Body of pancreas (tissue), 4 donors: ENCODE measurements around the gene CD248.

Source experiments
- POLR2A ChIP-seq, 3 donors: fragments of 450-650 bp; IDR thresholded peaks; one replicate each; pipeline ENCODE4 v1.6.1; 2016; ENCODE audit warnings: antibody characterized with exemption in 3 of 3, mild to moderate bottlenecking in 2 of 3
- TF ChIP-seq, protein P1 (sequence below), 7 experiments: fragments of 450-650 bp in 4 of 7; fragments of 200-600 bp in 3 of 7; sonication (generic) in 3 of 7; IDR thresholded peaks; one replicate each; pipeline ENCODE4 v1.5.1; 2016 to 2019; ENCODE audit warnings: antibody characterized with exemption in 7 of 7

DNA sequence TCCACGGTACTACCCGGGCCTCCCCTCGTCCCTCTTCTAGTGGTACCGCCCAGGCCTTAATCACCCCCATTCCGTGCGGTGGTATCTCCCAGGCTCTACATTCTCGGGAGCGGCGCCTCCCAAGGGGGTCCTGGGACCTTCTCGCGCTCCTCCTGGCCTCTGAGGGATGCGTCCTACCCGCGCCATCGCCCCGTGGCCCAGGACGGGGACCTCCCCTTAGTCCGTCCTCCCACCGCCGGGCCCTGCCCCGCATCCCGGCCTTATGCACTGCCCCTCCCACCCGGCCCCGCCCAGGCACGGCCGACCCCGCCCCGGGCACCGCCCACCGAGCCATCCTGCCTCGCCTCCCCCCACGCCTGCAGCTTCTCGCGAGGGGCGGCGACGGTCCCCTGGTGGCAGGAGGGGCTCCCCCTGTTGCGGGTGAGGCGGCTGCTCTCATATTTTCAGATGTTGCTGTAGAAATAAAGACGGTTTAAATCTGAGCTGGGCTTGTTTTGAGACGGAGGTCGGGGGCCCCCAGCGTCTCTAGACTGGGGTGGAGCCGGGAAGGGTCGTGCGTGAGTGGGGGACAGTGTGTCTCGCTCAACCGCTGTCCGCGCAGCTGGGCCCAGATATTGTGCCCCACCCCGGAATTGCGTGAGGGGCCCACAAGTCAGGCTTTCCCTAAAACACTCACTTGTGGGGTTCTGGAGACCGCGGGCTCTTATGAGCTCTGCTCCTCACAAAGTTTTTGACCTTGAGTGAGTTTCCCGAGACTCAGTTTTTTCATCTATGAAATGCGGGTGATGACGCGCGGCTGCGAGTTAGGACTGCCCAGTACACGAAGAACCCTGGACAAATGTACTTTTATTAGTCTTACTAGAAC lies 49.2 kb downstream of the CD248 start:
- TF ChIP-seq, protein P1, sequence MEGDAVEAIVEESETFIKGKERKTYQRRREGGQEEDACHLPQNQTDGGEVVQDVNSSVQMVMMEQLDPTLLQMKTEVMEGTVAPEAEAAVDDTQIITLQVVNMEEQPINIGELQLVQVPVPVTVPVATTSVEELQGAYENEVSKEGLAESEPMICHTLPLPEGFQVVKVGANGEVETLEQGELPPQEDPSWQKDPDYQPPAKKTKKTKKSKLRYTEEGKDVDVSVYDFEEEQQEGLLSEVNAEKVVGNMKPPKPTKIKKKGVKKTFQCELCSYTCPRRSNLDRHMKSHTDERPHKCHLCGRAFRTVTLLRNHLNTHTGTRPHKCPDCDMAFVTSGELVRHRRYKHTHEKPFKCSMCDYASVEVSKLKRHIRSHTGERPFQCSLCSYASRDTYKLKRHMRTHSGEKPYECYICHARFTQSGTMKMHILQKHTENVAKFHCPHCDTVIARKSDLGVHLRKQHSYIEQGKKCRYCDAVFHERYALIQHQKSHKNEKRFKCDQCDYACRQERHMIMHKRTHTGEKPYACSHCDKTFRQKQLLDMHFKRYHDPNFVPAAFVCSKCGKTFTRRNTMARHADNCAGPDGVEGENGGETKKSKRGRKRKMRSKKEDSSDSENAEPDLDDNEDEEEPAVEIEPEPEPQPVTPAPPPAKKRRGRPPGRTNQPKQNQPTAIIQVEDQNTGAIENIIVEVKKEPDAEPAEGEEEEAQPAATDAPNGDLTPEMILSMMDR (IDR thresholded peaks at IDR 0.05): peak in 3 of 7 experiments; percentile 5 to 22 (median 22)
- peak; percentile 18 to 67 (median 42) for TF ChIP-seq POLR2A (IDR thresholded peaks at IDR 0.05)
